Astrocyte (in vitro differentiated cells and primary cell): ENCODE measurements around the gene DKKL1. TPM values are rescaled to one million over a fixed set of nuclear protein-coding genes. Genes with fewer than 3 reads are reported as not detected.

ENCODE experiments used
- DNase-seq: peaks from one replicate; pipeline ENCODE4 v3.0.0-alpha.2; 2010; ENCODE audit warnings: low read depth
- FAIRE-seq: peaks from 2 replicates; lab custom pipeline; 2011; peaks lifted over from hg19 to GRCh38; lab: Jason Lieb, UNC
- H2AFZ ChIP-seq: 2 replicates; pipeline ENCODE4 v1.6.0; 2012; ENCODE audit warnings: low read depth, low read length, inconsistent platforms
- H3K27ac ChIP-seq: 2 replicates; pipeline ENCODE4 v1.5.1; 2011; ENCODE audit warnings: low read depth, low read length, inconsistent platforms
- H3K27me3 ChIP-seq: 2 replicates; pipeline ENCODE4 v1.6.0; 2011; ENCODE audit warnings: low read length, inconsistent platforms; ENCODE audit not compliant: insufficient read depth
- H3K36me3 ChIP-seq: 2 replicates; pipeline ENCODE4 v1.5.1; 2011; ENCODE audit warnings: low read length, inconsistent platforms; ENCODE audit not compliant: insufficient read depth
- H3K4me1 ChIP-seq: 2 replicates; pipeline ENCODE4 v1.5.1; 2011; ENCODE audit warnings: low read length, inconsistent platforms; ENCODE audit not compliant: insufficient read depth
- H3K4me2 ChIP-seq: 2 replicates; pipeline ENCODE4 v1.6.0; 2012; ENCODE audit warnings: low read length, inconsistent platforms
- H3K4me3 ChIP-seq: 2 replicates; pipeline ENCODE4 v1.5.1; 2011; ENCODE audit warnings: low read depth, mild to moderate bottlenecking, low read length, inconsistent platforms; ENCODE audit not compliant: insufficient read depth
- H3K79me2 ChIP-seq: 2 replicates; pipeline ENCODE4 v1.6.0; 2012; ENCODE audit warnings: mild to moderate bottlenecking, low read length, inconsistent platforms; ENCODE audit not compliant: insufficient read depth
- H3K9ac ChIP-seq: 2 replicates; pipeline ENCODE4 v1.6.0; 2012; ENCODE audit warnings: mild to moderate bottlenecking, low read length, inconsistent platforms
- H3K9me3 ChIP-seq: 2 replicates; pipeline ENCODE4 v1.5.1; 2012; ENCODE audit warnings: low read depth, mild to moderate bottlenecking, low read length, inconsistent platforms; ENCODE audit not compliant: insufficient read depth
- H4K20me1 ChIP-seq: 2 replicates; pipeline ENCODE4 v1.6.0; 2012; ENCODE audit warnings: low read length, inconsistent platforms; ENCODE audit not compliant: insufficient read depth
- H3K27ac Mint-ChIP-seq: one replicate; pipeline ENCODE4 v1.8.0; 2021; ENCODE audit warnings: mild to moderate bottlenecking, mixed read lengths; ENCODE audit not compliant: unreplicated experiment
- H3K27me3 Mint-ChIP-seq: one replicate; pipeline ENCODE4 v1.8.0; 2021; ENCODE audit warnings: low read depth, mixed read lengths; ENCODE audit not compliant: unreplicated experiment
- H3K36me3 Mint-ChIP-seq: one replicate; pipeline ENCODE4 v1.8.0; 2021; ENCODE audit warnings: low read depth, mixed read lengths; ENCODE audit not compliant: unreplicated experiment
- H3K4me1 Mint-ChIP-seq: one replicate; pipeline ENCODE4 v1.8.0; 2021; ENCODE audit warnings: low read depth, mixed read lengths; ENCODE audit not compliant: unreplicated experiment
- H3K4me3 Mint-ChIP-seq: one replicate; pipeline ENCODE4 v1.8.0; 2021; ENCODE audit warnings: mild to moderate bottlenecking, moderate library complexity, mixed read lengths; ENCODE audit not compliant: unreplicated experiment
- H3K9me3 Mint-ChIP-seq: one replicate; pipeline ENCODE4 v1.8.0; 2021; ENCODE audit warnings: mild to moderate bottlenecking, mixed read lengths; ENCODE audit not compliant: unreplicated experiment
- EZH2 ChIP-seq: IDR thresholded peaks from 2 replicates; pipeline ENCODE4 v1.6.1; 2012; ENCODE audit warnings: mild to moderate bottlenecking, low read length, inconsistent platforms; ENCODE audit not compliant: insufficient read depth
- total RNA-seq: library from RNA; stranded (reverse); gene quantifications from 2 replicates; pipeline ENCODE4 v1.2.1, GENCODE V29; 2021
- TF ChIP-seq, protein P1 (sequence below): IDR thresholded peaks from 2 replicates; pipeline ENCODE4 v1.5.1; 2011; ENCODE audit warnings: low read depth, mild to moderate bottlenecking, inconsistent platforms, low read length, moderate library complexity; ENCODE audit not compliant: insufficient read depth

DKKL1 gene
- total RNA-seq, 1 donor from 2014 or later, result 1.1 TPM

- peaks cover 17% of the 10 kb centered on the region for H3K36me3 ChIP-seq
- DNase-seq, result no peak
- H3K27ac Mint-ChIP-seq, result no peak overlapping the region
These were observed 6.5 kb upstream of the DKKL1 start for GRCh38 chr19:49357186-49357585.

DNA sequence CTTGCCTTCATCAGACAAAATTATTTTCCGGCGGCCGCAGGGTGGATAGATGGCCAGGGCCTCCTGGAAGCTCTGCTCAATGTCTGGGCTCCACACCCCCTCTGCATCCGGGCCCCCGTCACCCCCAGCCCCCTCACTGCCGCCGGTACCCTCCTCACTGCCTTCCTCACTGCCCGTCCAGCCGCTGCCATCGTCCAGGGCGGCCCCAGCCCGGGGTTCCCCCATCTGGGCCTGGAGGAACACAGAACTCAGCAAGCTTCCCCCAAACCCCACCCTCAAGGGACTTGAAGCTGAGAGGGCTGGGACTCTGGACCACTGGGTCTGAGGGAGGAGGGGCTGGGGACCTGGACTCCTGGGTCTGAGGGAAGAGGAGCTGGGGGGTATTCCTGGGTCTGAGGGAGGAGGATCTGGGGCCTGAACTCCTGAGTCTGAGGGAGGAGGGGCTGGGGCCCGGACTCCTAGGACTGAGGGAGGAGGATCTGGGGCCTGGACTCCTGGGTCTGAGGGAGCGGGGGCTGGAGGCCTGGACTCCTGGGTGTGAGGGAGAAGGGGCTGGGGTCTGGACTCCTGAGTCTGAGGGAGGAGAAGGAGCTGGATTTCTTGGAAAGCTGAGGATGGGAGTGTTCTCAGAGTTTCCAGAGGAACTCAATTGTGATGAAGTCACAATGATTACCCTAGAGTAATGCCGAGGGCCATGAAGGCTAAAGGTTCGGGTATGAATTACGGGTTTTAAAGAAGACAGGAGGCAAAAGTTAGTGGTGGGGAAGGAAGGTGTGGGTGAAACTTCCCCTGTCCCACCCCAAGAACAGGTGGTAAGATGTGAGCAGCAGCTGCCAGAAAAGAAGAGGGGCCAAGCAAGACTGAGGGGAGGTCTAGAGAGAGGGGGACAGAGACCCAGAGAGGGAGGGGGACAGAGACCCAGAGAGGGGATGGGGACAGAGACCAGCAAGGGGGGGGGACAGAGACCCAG, 3.5 kb upstream of the DKKL1 start:
- H2AFZ ChIP-seq, result no peak overlapping the region
- TF ChIP-seq, protein P1, sequence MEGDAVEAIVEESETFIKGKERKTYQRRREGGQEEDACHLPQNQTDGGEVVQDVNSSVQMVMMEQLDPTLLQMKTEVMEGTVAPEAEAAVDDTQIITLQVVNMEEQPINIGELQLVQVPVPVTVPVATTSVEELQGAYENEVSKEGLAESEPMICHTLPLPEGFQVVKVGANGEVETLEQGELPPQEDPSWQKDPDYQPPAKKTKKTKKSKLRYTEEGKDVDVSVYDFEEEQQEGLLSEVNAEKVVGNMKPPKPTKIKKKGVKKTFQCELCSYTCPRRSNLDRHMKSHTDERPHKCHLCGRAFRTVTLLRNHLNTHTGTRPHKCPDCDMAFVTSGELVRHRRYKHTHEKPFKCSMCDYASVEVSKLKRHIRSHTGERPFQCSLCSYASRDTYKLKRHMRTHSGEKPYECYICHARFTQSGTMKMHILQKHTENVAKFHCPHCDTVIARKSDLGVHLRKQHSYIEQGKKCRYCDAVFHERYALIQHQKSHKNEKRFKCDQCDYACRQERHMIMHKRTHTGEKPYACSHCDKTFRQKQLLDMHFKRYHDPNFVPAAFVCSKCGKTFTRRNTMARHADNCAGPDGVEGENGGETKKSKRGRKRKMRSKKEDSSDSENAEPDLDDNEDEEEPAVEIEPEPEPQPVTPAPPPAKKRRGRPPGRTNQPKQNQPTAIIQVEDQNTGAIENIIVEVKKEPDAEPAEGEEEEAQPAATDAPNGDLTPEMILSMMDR, result no peak
- no peak for TF ChIP-seq EZH2
- H3K9ac ChIP-seq, result peak overlapping the region; percentile 98
- H3K27ac ChIP-seq, result no peak overlapping the region
- no peak overlapping the region for H3K4me3 Mint-ChIP-seq
- H3K9me3 Mint-ChIP-seq, result no peaks in the 10 kb centered on the region
- H3K27me3 Mint-ChIP-seq, result peaks cover under 1% of the 10 kb centered on the region
- peaks cover 8% of the 10 kb centered on the region for H3K36me3 ChIP-seq
- H3K4me3 ChIP-seq, result no peak overlapping the region
- peaks cover 14% of the 10 kb centered on the region for H3K4me1 Mint-ChIP-seq
- FAIRE-seq, result no peak
- H3K79me2 ChIP-seq, result peaks cover 55% of the 10 kb centered on the region
- peak overlapping the region; percentile 87 for H3K27ac Mint-ChIP-seq
- peaks cover 21% of the 10 kb centered on the region for H3K4me1 ChIP-seq
- peaks cover 14% of the 10 kb centered on the region for H3K36me3 Mint-ChIP-seq
- peaks cover 24% of the 10 kb centered on the region for H4K20me1 ChIP-seq
- no peaks in the 10 kb centered on the region for H3K27me3 ChIP-seq
- H3K9me3 ChIP-seq, result no peaks in the 10 kb centered on the region
- H3K4me2 ChIP-seq, result peak overlapping the region; percentile 93
- no peak for DNase-seq

More at GRCh38 chr19:49357186-49357585, 6.5 kb upstream of the DKKL1 start:
- Histone ChIP-seq H3K27me3 (no peaks in the 10 kb centered on the region), H3K27ac (no peak overlapping the region), H3K4me1 (peaks cover 13% of the 10 kb centered on the region), H2AFZ (no peak overlapping the region), H3K4me3 (no peak overlapping the region), H3K9ac (no peak overlapping the region), H4K20me1 (peaks cover 42% of the 10 kb centered on the region), H3K79me2 (peaks cover 51% of the 10 kb centered on the region), H3K4me2 (no peak overlapping the region), H3K9me3 (no peaks in the 10 kb centered on the region)
- TF ChIP-seq, protein P1, result no peak
- TF ChIP-seq EZH2, result no peak
- peaks cover 20% of the 10 kb centered on the region for H3K36me3 Mint-ChIP-seq
- peaks cover 14% of the 10 kb centered on the region for H3K4me1 Mint-ChIP-seq
- H3K9me3 Mint-ChIP-seq, result no peaks in the 10 kb centered on the region
- H3K27me3 Mint-ChIP-seq, result no peaks in the 10 kb centered on the region
- H3K4me3 Mint-ChIP-seq, result peak overlapping the region; percentile 16
- FAIRE-seq, result no peak
